ENCODE results near the gene CT47B1.
"Not testable (repeated sequence)": the region's sequence is repeated elsewhere in the genome, so short reads cannot be mapped to it uniquely, and the experiment has no call there.

The CT47B1 gene

GRCh38 chrX:120875766-120876165 is at the start of gene CT47B1:
Gene CT47B1 (minus strand): TSS chrX:120875866. CDS start chrX:120875670, 196 bp downstream.
- not testable (repeated sequence) for DNase-seq (ENCODE audit: low read depth in 2 of 2)

GRCh38 chrX:120874678-120875557 is 748 bp downstream of the CT47B1 start:
- DNase-seq (ENCODE audit: low read depth in 2 of 2), result no peak

GRCh38 chrX:120857240-120857639 is 18.4 kb downstream of the CT47B1 start:
- DNase-seq (ENCODE audit: low read depth in 2 of 2), result no peak

GRCh38 chrX:120840827-120841226 is 34.8 kb downstream of the CT47B1 start:
- DNase-seq (ENCODE audit: low read depth in 2 of 2), result no peak

GRCh38 chrX:120839491-120839890 is 36.2 kb downstream of the CT47B1 start:
- DNase-seq (ENCODE audit: low read depth in 2 of 2), result no peak

- not testable (repeated sequence) for DNase-seq (ENCODE audit: low read depth in 2 of 2)
These were observed 48.5 kb downstream of the CT47B1 start for GRCh38 chrX:120827213-120827612.

GRCh38 chrX:120825146-120825545 is 50.5 kb downstream of the CT47B1 start:
- no peak for DNase-seq (ENCODE audit: low read depth in 2 of 2)

GRCh38 chrX:120824021-120824420 is 51.6 kb downstream of the CT47B1 start:
- no peak for DNase-seq (ENCODE audit: low read depth in 2 of 2)

- no peak for DNase-seq (ENCODE audit: low read depth in 2 of 2)
These were observed 52.1 kb downstream of the CT47B1 start for GRCh38 chrX:120823556-120823955.
